CD4-positive, alpha-beta memory T cell (primary cell): ENCODE data around the gene PVALB. TPM values are rescaled to one million over a fixed set of nuclear protein-coding genes. Genes with fewer than 3 reads are reported as not detected.

ENCODE experiments used
- CTCF ChIA-PET: fragments of 350-600 bp; sonication (Branson Sonifier 250); formaldehyde crosslinking; loops from one replicate; lab custom pipeline; 2021; ENCODE audit warnings: inconsistent platforms; ENCODE audit not compliant: partially characterized antibody; lab: Charles Lee
- POLR2A ChIA-PET: fragments of 350-600 bp; sonication (Branson Sonifier 250); formaldehyde crosslinking; loops from one replicate; lab custom pipeline; 2021; ENCODE audit not compliant: partially characterized antibody; lab: Charles Lee
- DNase-seq, 5 donors: peaks; one replicate each; pipeline versions ENCODE4 v3.0.0 to v3.0.0-alpha.2; 2020 to 2022; ENCODE audit warnings: mixed read lengths in 1 of 5
- H3K27ac ChIP-seq: one replicate; pipeline ENCODE4 v1.7.0; 2013; ENCODE audit warnings: low read depth, low read length
- H3K27me3 ChIP-seq: 2 replicates; pipeline ENCODE4 v1.7.0; 2013; ENCODE audit warnings: mild to moderate bottlenecking, low read length, moderate library complexity; ENCODE audit not compliant: insufficient read depth
- H3K36me3 ChIP-seq: 2 replicates; pipeline ENCODE4 v1.7.0; 2013; ENCODE audit warnings: mild to moderate bottlenecking, low read length, moderate library complexity; ENCODE audit not compliant: insufficient read depth
- H3K4me1 ChIP-seq: 2 replicates; pipeline ENCODE4 v1.7.0; 2013; ENCODE audit warnings: mild to moderate bottlenecking, low read length, moderate library complexity; ENCODE audit not compliant: insufficient read depth
- H3K4me3 ChIP-seq, 2 donors: one replicate each; pipeline ENCODE4 v1.7.0; 2013; ENCODE audit warnings: low read length in 2 of 2, mild to moderate bottlenecking in 1 of 2
- H3K9me3 ChIP-seq, 2 donors: one replicate each; pipeline ENCODE4 v1.7.0; 2013; ENCODE audit warnings: low read length in 2 of 2, control low read depth in 1 of 2; ENCODE audit not compliant: control insufficient read depth in 1 of 2
- H3K27ac Mint-ChIP-seq, 7 donors: one replicate each; pipeline ENCODE4 v1.8.0; 2020 to 2021; ENCODE audit warnings: mixed read lengths in 7 of 7, mild to moderate bottlenecking in 6 of 7, inconsistent platforms in 3 of 7, moderate library complexity in 3 of 7
- H3K27me3 Mint-ChIP-seq, 2 donors: one replicate each; pipeline ENCODE4 v1.8.0; 2020 to 2021; ENCODE audit warnings: mixed read lengths in 2 of 2
- H3K36me3 Mint-ChIP-seq, 2 donors: one replicate each; pipeline ENCODE4 v1.8.0; 2020 to 2021; ENCODE audit warnings: mixed read lengths in 2 of 2, inconsistent platforms in 1 of 2, mild to moderate bottlenecking in 1 of 2
- H3K4me1 Mint-ChIP-seq, 4 donors: one replicate each; pipeline ENCODE4 v1.8.0; 2020 to 2021; ENCODE audit warnings: mixed read lengths in 4 of 4, mild to moderate bottlenecking in 1 of 4
- H3K4me3 Mint-ChIP-seq, 8 donors: one replicate each; pipeline ENCODE4 v1.8.0; 2020 to 2021; ENCODE audit warnings: mixed read lengths in 8 of 8, mild to moderate bottlenecking in 7 of 8, moderate library complexity in 6 of 8, inconsistent platforms in 3 of 8
- H3K9me3 Mint-ChIP-seq, 8 donors: one replicate each; pipeline ENCODE4 v1.8.0; 2020 to 2021; ENCODE audit warnings: mixed read lengths in 8 of 8, mild to moderate bottlenecking in 5 of 8, inconsistent platforms in 3 of 8, moderate library complexity in 1 of 8
- intact Hi-C: fragments of 100-400 bp; cut with micrococcal nuclease; formaldehyde crosslinking; loops from one replicate; pipeline ENCODE4 v1.15.1; 2023
- polyA plus RNA-seq, 2 donors: library from polyadenylated mRNA; unstranded; fragments of 300-500 nt; fragmentation: Illumina TruSeq; gene quantifications; one replicate each; pipeline ENCODE4 v1.2.3, GENCODE V29; 2021
- total RNA-seq, 2 experiments: library from RNA; stranded (reverse); gene quantifications; one replicate each; pipeline ENCODE4 v1.2.3, GENCODE V29; 2021

PVALB gene
- total and polyA plus RNA-seq, 4 experiments from 2014 or later, result not detected

DNA sequence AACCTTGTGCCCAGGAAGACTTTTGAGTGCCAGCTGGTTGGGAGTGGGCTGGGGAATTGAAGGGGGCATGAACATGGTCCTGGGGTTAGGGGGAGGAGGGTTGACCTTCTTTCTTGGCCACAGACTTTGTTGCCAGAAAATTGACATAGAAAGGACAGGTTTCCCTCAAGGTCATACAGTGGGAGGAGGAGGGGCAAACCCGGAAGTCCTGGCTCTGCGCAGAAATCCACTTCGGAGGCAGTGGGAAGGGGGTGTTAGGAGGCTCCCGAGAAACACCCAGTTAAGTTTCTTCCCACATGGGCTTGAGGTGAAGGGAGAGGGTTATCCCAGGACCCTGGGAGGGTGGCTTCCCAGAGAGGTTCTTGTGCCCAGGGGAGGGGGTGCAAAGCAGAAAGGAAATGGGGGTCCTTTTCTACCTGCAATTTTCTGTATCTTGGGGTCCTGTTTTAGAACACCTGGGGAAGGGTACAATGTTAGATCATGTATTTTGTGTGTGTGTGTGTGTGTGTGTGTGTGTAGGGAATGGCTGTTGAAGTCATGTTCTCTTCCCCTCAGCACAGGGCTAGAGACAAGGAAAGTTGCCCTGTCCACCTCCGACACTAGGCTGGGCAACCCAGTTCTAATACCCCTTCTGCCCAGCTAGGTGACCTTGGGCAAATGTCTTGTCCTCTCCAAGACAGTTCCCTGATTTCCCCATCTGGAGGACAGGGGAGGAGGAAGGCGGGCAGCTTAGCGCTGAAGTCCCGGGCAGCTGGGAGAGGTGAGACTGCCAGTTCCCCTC lies 1.1 kb downstream of the PVALB start:
- Histone ChIP-seq H3K36me3 (no peaks in the 10 kb centered on the region), H3K27me3 (peaks cover 33% of the 10 kb centered on the region), H3K27ac (no peak overlapping the region), H3K4me3 (no peak overlapping the region), H3K9me3 (no peaks in the 10 kb centered on the region), H3K4me1 (peaks cover 14% of the 10 kb centered on the region)
- intact Hi-C loops, result no loop called here
- Mint-ChIP-seq H3K36me3 (no peaks in the 10 kb centered on the region), H3K27ac (no peak overlapping the region), H3K4me1 (peaks cover 0 to 11% (median 5%) of the 10 kb centered on the region in 4 donors), H3K9me3 (no peaks in the 10 kb centered on the region), H3K27me3 (peaks cover 49 to 57% of the 10 kb centered on the region in 2 donors), H3K4me3 (peak overlapping the region in 3 of 8 donors; percentile 21 to 41 (median 33))
- CTCF ChIA-PET, result no interaction called here
- DNase-seq, result no peak
- POLR2A ChIA-PET, result no interaction called here

GRCh38 chr22:36814801-36815200 lies 2.0 kb downstream of the PVALB start:
- Histone ChIP-seq H3K27ac (no peak overlapping the region), H3K9me3 (no peaks in the 10 kb centered on the region), H3K4me1 (peaks cover 14% of the 10 kb centered on the region), H3K4me3 (no peak overlapping the region), H3K36me3 (no peaks in the 10 kb centered on the region), H3K27me3 (peaks cover 33% of the 10 kb centered on the region)
- DNase-seq, result no peak
- Mint-ChIP-seq H3K4me1 (peaks cover 0 to 11% (median 5%) of the 10 kb centered on the region in 4 donors), H3K4me3 (no peak overlapping the region), H3K27ac (no peak overlapping the region), H3K9me3 (no peaks in the 10 kb centered on the region), H3K36me3 (no peaks in the 10 kb centered on the region), H3K27me3 (peaks cover 45 to 50% of the 10 kb centered on the region in 2 donors)
- intact Hi-C loops, result no loop called here
- CTCF ChIA-PET, result no interaction called here
- POLR2A ChIA-PET, result no interaction called here

DNA sequence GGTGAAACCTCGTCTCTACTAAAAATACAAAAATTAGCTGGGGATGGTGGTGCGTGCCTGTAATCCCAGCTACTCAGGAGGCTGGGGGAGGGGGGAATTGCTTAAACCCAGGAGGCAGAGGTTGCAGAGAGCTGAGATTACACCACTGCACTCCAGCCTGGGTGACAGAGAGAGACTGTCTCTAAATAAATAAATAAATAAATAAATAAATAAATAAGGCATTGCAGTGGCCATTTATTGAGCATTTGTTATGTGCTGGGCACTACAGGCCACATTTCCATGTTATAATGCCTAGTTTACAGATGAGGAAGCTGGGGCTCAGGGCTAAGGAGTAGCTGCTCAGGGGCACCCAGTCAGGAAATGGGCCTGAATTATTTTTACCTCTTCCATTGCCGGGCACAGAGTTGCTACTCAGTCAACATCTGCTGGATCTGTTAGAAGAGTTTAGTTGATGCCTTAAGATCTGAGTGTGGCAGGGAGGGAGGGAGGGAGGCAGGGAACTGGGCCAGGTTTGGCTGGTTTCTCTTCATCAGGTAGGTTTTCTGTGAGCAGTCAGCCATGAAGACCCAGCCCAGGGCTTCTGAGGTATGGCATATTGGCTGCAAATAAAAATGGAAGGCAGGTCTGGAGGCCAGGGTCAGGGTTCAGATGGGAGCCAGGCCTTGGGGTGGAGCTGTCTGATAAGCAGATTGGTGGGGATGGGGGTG lies 5.6 kb downstream of the PVALB start:
- Histone ChIP-seq H3K27ac (no peak overlapping the region), H3K9me3 (no peaks in the 10 kb centered on the region), H3K4me1 (peaks cover 21% of the 10 kb centered on the region), H3K27me3 (peaks cover 16% of the 10 kb centered on the region), H3K36me3 (no peaks in the 10 kb centered on the region), H3K4me3 (no peak overlapping the region)
- intact Hi-C loops, result no loop called here
- no peak overlapping the region for H3K27ac Mint-ChIP-seq
- H3K36me3 Mint-ChIP-seq, result no peaks in the 10 kb centered on the region
- no peak for DNase-seq
- POLR2A ChIA-PET, result no interaction called here
- CTCF ChIA-PET, result no interaction called here
- peaks cover 27 to 28% of the 10 kb centered on the region in 2 donors for H3K27me3 Mint-ChIP-seq
- H3K4me1 Mint-ChIP-seq, result peaks cover 13 to 22% (median 15%) of the 10 kb centered on the region in 4 donors
- no peaks in the 10 kb centered on the region for H3K9me3 Mint-ChIP-seq
- no peak overlapping the region for H3K4me3 Mint-ChIP-seq

GRCh38 chr22:36809351-36809750 lies 7.5 kb downstream of the PVALB start:
- Mint-ChIP-seq H3K9me3 (no peaks in the 10 kb centered on the region), H3K36me3 (no peaks in the 10 kb centered on the region), H3K4me1 (peaks cover 13 to 22% (median 15%) of the 10 kb centered on the region in 4 donors), H3K27ac (peak overlapping the region in 1 of 7 donors; percentile 59), H3K27me3 (peaks cover 14 to 22% of the 10 kb centered on the region in 2 donors), H3K4me3 (no peak overlapping the region)
- H3K9me3 ChIP-seq, result no peaks in the 10 kb centered on the region
- ChIA-PET CTCF (no interaction called here), POLR2A (interaction anchor here (0.6 kb wide), 1 partner anchor 390 kb away, joined by 3 read pairs; no protein-coding TSS in a partner anchor)
- intact Hi-C loops, result no loop called here
- H3K27me3 ChIP-seq, result no peaks in the 10 kb centered on the region
- no peak overlapping the region for H3K27ac ChIP-seq
- no peaks in the 10 kb centered on the region for H3K36me3 ChIP-seq
- H3K4me3 ChIP-seq, result no peak overlapping the region
- H3K4me1 ChIP-seq, result peaks cover 15% of the 10 kb centered on the region
- DNase-seq, result no peak

DNA sequence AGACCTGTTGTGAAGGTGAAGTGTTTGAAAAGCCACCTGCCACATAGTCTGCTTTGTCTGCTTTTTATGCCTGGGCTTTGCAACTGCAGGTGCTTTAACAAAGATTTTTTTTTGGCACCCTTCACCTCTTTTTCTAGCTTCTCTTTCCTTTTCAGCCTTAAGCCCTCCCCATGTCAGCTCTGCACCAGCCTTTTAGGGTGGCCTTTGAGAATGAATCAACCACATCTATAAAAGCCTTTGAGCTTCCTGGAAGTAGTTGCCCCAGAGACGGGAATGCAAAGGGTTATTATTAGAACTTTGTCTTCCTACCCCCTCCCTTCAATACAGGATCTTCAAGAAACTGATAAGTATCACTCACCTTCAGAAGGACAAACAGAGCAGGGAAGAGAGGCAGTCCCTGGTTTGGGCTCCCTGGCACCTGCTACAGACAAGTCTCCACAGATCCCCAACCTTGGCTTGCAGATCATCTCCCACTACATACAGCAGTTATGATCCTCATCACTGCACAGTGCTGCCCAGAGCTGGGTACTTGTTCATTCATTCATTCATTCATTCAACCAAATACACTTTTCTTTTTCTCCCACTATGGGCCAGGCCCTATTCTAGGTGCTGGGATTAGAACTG lies 8.0 kb downstream of the PVALB start:
- peak overlapping the region in 1 of 8 donors; percentile 43 for H3K4me3 Mint-ChIP-seq
- Histone ChIP-seq H3K27ac (no peak overlapping the region), H3K9me3 (no peaks in the 10 kb centered on the region), H3K4me1 (peaks cover 15% of the 10 kb centered on the region), H3K27me3 (no peaks in the 10 kb centered on the region), H3K36me3 (no peaks in the 10 kb centered on the region), H3K4me3 (no peak overlapping the region)
- H3K36me3 Mint-ChIP-seq, result no peaks in the 10 kb centered on the region
- H3K4me1 Mint-ChIP-seq, result peaks cover 13 to 22% (median 15%) of the 10 kb centered on the region in 4 donors
- CTCF ChIA-PET, result no interaction called here
- peaks cover 11 to 17% of the 10 kb centered on the region in 2 donors for H3K27me3 Mint-ChIP-seq
- H3K27ac Mint-ChIP-seq, result peak overlapping the region in 3 of 7 donors; percentile 22 to 59 (median 52)
- no peaks in the 10 kb centered on the region for H3K9me3 Mint-ChIP-seq
- POLR2A ChIA-PET, result interaction anchor here (0.6 kb wide), 1 partner anchor 390 kb away, joined by 3 read pairs; no protein-coding TSS in a partner anchor
- intact Hi-C loops, result no loop called here
- peak in 2 of 5 donors; percentile 6 to 14 for DNase-seq

DNA sequence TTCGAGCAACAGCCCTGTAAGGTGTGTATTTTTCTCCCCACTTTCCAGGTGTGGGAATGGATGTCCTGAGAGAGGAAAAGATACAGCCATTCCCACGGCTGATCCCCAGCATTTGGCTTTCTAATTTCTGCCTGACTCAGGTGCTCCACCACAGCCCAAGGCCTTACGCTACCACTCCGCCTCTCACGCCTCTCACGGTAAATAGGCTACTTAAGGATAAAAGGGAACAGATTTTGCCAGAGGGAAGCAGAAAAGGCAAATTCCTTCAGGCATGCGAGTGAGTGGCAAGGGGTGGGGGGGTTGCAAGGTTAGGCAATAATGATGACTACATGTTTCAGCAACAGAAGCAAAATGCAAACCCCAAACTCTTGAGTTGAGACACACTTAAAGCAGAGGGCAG lies 9.2 kb downstream of the PVALB start:
- ChIA-PET CTCF (no interaction called here), POLR2A (no interaction called here)
- Histone ChIP-seq H3K27me3 (no peaks in the 10 kb centered on the region), H3K9me3 (no peaks in the 10 kb centered on the region), H3K27ac (no peak overlapping the region), H3K36me3 (no peaks in the 10 kb centered on the region), H3K4me1 (peaks cover 15% of the 10 kb centered on the region), H3K4me3 (no peak overlapping the region)
- Mint-ChIP-seq H3K4me3 (no peak overlapping the region), H3K27ac (no peak overlapping the region), H3K27me3 (peaks cover 3 to 14% of the 10 kb centered on the region in 2 donors), H3K9me3 (no peaks in the 10 kb centered on the region), H3K4me1 (peaks cover 13 to 22% (median 15%) of the 10 kb centered on the region in 4 donors), H3K36me3 (no peaks in the 10 kb centered on the region)
- DNase-seq, result no peak
- intact Hi-C loops, result no loop called here

DNA sequence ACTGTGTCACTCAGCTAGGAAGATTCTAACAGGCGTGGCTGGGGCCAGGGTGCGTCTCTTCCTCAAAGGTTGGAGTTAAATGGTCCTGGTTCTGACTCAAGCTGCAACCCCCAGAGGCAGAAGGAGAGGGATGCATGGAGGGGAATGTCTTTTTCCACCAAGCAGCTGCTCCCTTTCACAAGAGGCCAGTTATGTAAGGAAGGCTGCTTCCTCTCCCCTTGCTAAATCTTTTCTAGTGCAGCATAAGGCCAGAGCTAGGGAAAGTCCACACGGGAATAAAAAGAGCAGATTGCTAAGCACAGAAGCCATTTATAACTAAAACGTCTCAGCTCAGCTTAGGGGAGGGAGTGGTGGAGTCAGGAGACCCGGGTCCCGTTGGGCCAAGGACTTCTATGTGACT lies 10.0 kb downstream of the PVALB start:
- H3K27ac ChIP-seq, result no peak overlapping the region
- ChIA-PET POLR2A (no interaction called here), CTCF (no interaction called here)
- peaks cover 15% of the 10 kb centered on the region for H3K4me1 ChIP-seq
- H3K9me3 Mint-ChIP-seq, result no peaks in the 10 kb centered on the region
- H3K4me3 ChIP-seq, result no peak overlapping the region
- DNase-seq, result no peak
- H3K27ac Mint-ChIP-seq, result no peak overlapping the region
- H3K36me3 ChIP-seq, result no peaks in the 10 kb centered on the region
- H3K27me3 Mint-ChIP-seq, result peaks cover 3 to 10% of the 10 kb centered on the region in 2 donors
- intact Hi-C loops, result no loop called here
- peaks cover 13 to 22% (median 15%) of the 10 kb centered on the region in 4 donors for H3K4me1 Mint-ChIP-seq
- no peaks in the 10 kb centered on the region for H3K36me3 Mint-ChIP-seq
- H3K4me3 Mint-ChIP-seq, result no peak overlapping the region
- H3K9me3 ChIP-seq, result no peaks in the 10 kb centered on the region
- no peaks in the 10 kb centered on the region for H3K27me3 ChIP-seq
